Activated CD8-positive, alpha-beta memory T cell treated with anti-CD3 and anti-CD28 coated beads, Interleukin-2, amount 10 ng/mL, durations not matched to agents 7 days and 5 days (primary cell): ENCODE data around the gene CORO2B. TPM values are rescaled to one million over a fixed set of nuclear protein-coding genes. Genes with fewer than 3 reads are reported as not detected.
"Not testable (repeated sequence)": the region's sequence is repeated elsewhere in the genome, so short reads cannot be mapped to it uniquely, and the experiment has no call there.

Source experiments
- ATAC-seq: fragments of 150-1000 bp; cut with Tn5 transposase; one replicate; pipeline ENCODE4 v1.10.0; 2021; ENCODE audit warnings: moderate library complexity
- CTCF ChIA-PET: fragments of 350-600 bp; sonication (Branson Sonifier 250); formaldehyde crosslinking; loops from one replicate; lab custom pipeline; 2021; ENCODE audit warnings: antibody characterized with exemption; lab: Charles Lee
- DNase-seq: peaks from one replicate; pipeline ENCODE4 v3.0.0-alpha.2; 2020
- H3K27ac Mint-ChIP-seq: one replicate; pipeline ENCODE4 v1.8.0; 2021; ENCODE audit warnings: mild to moderate bottlenecking, mixed read lengths
- H3K27me3 Mint-ChIP-seq: one replicate; pipeline ENCODE4 v1.8.0; 2021; ENCODE audit warnings: mixed read lengths
- H3K36me3 Mint-ChIP-seq: one replicate; pipeline ENCODE4 v1.8.0; 2021; ENCODE audit warnings: mild to moderate bottlenecking, mixed read lengths
- H3K4me1 Mint-ChIP-seq: one replicate; pipeline ENCODE4 v1.8.0; 2021; ENCODE audit warnings: mixed read lengths
- H3K4me3 Mint-ChIP-seq: one replicate; pipeline ENCODE4 v1.8.0; 2021; ENCODE audit warnings: mild to moderate bottlenecking, moderate library complexity, mixed read lengths
- H3K9me3 Mint-ChIP-seq: one replicate; pipeline ENCODE4 v1.8.0; 2022; ENCODE audit warnings: low read depth, mixed read lengths
- total RNA-seq, 2 experiments: library from RNA; stranded (reverse); gene quantifications; one replicate each; pipeline ENCODE4 v1.2.3, GENCODE V29; 2021

CORO2B gene
- total RNA-seq, 2 experiments from 2014 or later = not detected

DNA sequence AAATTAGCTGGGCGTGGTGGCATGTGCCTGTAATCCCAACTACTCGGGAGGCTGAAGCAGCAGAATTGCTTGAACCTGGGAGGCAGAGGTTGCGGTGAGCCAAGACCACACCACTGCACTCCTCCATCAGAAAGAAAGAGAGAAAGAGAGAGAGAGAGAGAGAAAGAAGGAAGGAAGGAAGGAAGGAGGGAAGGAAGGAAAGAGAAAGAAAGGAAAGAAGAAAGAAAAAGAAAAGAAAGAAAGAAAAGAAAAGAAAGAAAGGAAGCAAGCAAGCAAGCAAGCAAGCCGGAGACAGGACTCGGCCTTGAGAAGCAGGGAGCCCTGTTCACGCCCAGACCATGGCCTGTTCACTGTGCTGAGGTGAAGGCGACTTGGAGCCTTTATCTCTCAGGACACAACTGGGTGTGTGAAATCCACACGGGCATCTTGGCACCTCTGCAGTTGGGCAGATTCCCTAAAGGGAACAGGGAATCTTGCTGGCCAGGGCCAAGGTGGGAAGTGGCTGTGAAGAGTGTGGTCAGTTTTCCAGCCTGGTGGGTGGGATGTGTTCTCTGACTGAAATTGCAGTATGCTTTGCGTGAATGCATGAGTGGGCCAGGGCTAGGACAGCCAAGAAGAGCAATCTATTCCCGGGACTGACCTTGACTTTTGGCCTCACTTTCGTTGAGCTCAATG lies 90.3 kb downstream of the CORO2B start:
- Mint-ChIP-seq H3K4me3 (no peak overlapping the region), H3K9me3 (no peaks in the 10 kb centered on the region), H3K4me1 (peaks cover 2% of the 10 kb centered on the region), H3K27me3 (peaks cover 25% of the 10 kb centered on the region), H3K36me3 (no peaks in the 10 kb centered on the region), H3K27ac (no peak overlapping the region)
- CTCF ChIA-PET = interaction anchor here (11.3 kb wide), 1 partner anchor 117 kb away, joined by 134 read pairs; no protein-coding TSS in a partner anchor
- no peak for DNase-seq
- ATAC-seq = no peak

DNA sequence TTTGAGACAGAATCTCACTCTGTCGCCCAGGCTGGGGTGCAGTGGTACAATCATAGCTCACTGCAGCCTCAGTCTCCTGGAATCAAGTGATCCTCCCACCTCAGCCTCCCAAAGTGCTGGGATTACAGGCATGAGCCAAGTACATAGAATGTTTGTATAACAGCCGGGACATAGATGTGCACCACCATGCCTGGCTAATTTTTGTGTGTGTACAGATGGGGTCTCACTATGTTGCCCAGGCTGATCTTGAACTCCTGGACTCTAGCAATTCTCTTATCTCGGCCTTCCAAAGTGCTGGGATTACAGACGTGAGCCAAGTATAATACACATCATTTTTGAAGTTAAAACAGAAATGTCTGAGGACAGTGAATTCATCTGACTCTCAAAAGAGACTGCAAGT lies 93.5 kb downstream of the CORO2B start:
- Mint-ChIP-seq H3K27ac (no peak overlapping the region), H3K4me1 (peaks cover 2% of the 10 kb centered on the region), H3K27me3 (peaks cover 21% of the 10 kb centered on the region), H3K4me3 (no peak overlapping the region), H3K9me3 (no peaks in the 10 kb centered on the region), H3K36me3 (no peaks in the 10 kb centered on the region)
- ATAC-seq (no peak), DNase-seq (no peak)
- CTCF ChIA-PET = interaction anchor here (0.8 to 11.3 kb wide), 5 partner anchors 8 to 365 kb away, joined by 3 to 134 read pairs (median 20); no protein-coding TSS in a partner anchor

DNA sequence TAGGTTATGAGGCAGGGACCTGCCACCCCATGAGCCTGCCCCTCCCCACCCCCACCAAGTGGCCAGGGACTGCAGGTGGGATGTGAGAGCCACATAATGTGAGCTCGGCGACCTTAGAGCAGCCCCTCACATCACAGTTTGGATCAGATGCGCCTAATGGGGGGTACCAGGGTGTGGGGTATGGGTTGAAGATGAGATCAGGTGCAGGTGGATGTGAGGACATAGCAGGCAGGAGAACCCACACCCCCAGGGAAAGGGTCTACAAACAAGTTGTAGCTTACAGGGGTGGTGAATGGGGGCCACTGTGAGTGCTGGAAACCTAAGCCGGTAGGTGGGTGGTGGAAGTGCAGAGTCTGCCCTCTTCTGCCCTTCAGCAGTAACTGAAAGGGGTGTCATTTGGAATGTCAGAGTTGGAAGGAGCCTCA lies 94.0 kb downstream of the CORO2B start:
- Mint-ChIP-seq H3K9me3 (no peaks in the 10 kb centered on the region), H3K4me3 (no peak overlapping the region), H3K27ac (no peak overlapping the region), H3K27me3 (peaks cover 21% of the 10 kb centered on the region), H3K36me3 (no peaks in the 10 kb centered on the region), H3K4me1 (peaks cover 2% of the 10 kb centered on the region)
- ATAC-seq (no peak), DNase-seq (no peak)
- CTCF ChIA-PET = interaction anchor here (0.8 to 11.3 kb wide), 11 partner anchors 9 to 366 kb away, joined by 3 to 134 read pairs (median 7); no protein-coding TSS in a partner anchor

DNA sequence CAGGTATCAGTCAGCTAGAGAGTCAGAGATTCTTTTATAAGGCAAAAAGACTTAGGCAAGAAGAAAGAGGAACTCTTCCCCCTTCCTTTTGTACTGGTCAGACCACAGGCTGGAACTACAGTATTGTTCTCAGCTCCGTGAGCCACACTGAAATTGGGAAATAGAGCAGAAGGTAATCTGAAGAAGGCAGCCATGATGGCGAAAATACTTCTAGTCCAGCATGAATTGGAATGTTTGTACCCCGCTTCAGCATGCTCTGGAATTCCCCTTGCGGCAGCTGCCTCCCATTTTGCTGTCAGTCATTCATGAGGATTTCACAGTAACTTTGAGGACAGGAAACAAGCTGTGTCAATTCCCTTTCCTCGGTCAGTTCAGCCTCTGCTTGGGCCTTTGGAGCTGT lies 96.2 kb downstream of the CORO2B start:
- Mint-ChIP-seq H3K4me3 (no peak overlapping the region), H3K27ac (no peak overlapping the region), H3K27me3 (peaks cover 21% of the 10 kb centered on the region), H3K36me3 (no peaks in the 10 kb centered on the region), H3K9me3 (no peaks in the 10 kb centered on the region), H3K4me1 (peaks cover 2% of the 10 kb centered on the region)
- ATAC-seq = no peak
- CTCF ChIA-PET = interaction anchor here (0.9 to 11.3 kb wide), 10 partner anchors 12 to 368 kb away, joined by 3 to 134 read pairs (median 15); no protein-coding TSS in a partner anchor
- DNase-seq = no peak

DNA sequence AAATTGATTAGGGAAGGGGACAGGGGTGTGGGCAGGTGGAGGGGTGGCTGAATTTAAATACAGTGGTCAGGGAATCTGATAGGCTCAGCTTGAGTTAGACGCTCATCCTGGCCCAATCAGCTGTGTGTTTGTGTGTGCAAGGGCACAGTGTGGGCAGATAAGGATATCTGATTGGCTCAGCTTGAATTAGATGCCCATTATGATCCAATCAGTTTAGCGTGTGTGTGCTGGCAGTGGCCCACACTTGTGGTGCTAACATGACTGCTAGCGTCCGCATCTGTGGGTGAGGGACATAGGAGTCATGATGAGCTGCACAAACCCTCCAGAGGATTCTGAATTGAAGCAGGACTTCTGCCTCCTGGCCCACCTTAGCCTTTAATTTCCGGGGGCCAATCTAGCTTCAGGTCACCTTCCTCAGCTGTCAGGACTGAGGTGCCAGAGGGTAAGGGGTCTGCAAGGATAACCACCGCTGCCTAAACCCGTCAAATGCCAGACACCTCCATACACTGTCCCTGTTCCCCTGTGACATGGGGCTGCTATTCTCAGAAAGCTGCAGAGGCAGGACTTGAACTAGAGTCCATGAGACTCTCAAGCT lies 97.3 kb downstream of the CORO2B start:
- DNase-seq = no peak
- Mint-ChIP-seq H3K4me3 (no peak overlapping the region), H3K4me1 (peaks cover 2% of the 10 kb centered on the region), H3K9me3 (no peaks in the 10 kb centered on the region), H3K27ac (no peak overlapping the region), H3K36me3 (no peaks in the 10 kb centered on the region), H3K27me3 (peaks cover 21% of the 10 kb centered on the region)
- CTCF ChIA-PET = interaction anchor here (1.6 to 11.3 kb wide), 5 partner anchors 13 to 369 kb away, joined by 5 to 134 read pairs (median 20); no protein-coding TSS in a partner anchor
- no peak for ATAC-seq

DNA sequence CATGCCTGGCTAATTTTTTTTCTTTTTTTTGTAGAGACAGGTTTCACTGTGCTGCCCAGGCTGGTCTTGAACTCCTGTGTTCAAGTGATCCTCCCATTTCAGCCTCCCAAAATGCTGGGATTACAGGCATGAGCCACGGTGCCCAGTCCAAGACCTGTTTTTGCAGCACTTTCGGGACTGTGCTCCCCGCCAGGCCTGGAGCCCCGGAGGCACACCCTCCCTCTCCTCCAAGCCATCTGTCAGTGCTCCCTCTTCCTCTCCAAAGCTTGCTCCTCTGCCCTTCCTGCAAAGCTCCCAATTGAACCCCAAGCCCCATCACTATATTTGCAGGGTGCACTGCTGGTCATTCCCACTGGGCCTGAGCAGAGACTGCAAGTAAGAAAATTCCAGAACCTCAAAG lies 98.1 kb downstream of the CORO2B start:
- H3K27me3 Mint-ChIP-seq = peaks cover 17% of the 10 kb centered on the region
- H3K27ac Mint-ChIP-seq = no peak overlapping the region
- no peaks in the 10 kb centered on the region for H3K36me3 Mint-ChIP-seq
- CTCF ChIA-PET = interaction anchor here (1.6 to 11.3 kb wide), 3 partner anchors 117 to 199 kb away, joined by 5 to 134 read pairs (median 72); no protein-coding TSS in a partner anchor
- ATAC-seq (no peak), DNase-seq (no peak)
- no peaks in the 10 kb centered on the region for H3K9me3 Mint-ChIP-seq
- H3K4me3 Mint-ChIP-seq = no peak overlapping the region
- peaks cover 2% of the 10 kb centered on the region for H3K4me1 Mint-ChIP-seq

DNA sequence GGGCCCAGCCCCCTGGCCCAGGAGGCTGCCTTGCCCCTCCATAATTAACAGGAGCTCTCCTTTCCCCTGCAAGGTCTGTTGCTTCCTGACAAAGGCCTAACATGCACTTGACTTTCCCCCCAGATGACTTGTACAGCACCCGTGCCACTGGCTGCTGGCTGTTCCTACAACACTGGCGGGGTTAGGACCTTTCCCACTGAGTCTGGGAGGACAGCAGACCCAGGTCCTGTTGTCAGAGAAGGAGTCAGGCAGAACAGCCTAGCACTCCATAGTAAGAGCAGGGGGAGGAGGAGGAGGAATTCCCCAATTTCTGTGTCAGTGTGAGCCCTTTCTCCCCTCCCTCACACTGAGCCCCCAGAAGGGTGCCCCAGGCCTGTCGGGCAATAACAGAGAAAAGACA lies 99.2 kb downstream of the CORO2B start:
- no peak overlapping the region for H3K4me3 Mint-ChIP-seq
- H3K36me3 Mint-ChIP-seq = no peaks in the 10 kb centered on the region
- ATAC-seq (no peak), DNase-seq (no peak)
- H3K27me3 Mint-ChIP-seq = peaks cover 10% of the 10 kb centered on the region
- CTCF ChIA-PET = interaction anchor here (1.4 to 11.3 kb wide), 3 partner anchors 12 to 126 kb away, joined by 3 to 134 read pairs (median 72); no protein-coding TSS in a partner anchor
- peaks cover 2% of the 10 kb centered on the region for H3K4me1 Mint-ChIP-seq
- no peak overlapping the region for H3K27ac Mint-ChIP-seq
- H3K9me3 Mint-ChIP-seq = no peaks in the 10 kb centered on the region

DNA sequence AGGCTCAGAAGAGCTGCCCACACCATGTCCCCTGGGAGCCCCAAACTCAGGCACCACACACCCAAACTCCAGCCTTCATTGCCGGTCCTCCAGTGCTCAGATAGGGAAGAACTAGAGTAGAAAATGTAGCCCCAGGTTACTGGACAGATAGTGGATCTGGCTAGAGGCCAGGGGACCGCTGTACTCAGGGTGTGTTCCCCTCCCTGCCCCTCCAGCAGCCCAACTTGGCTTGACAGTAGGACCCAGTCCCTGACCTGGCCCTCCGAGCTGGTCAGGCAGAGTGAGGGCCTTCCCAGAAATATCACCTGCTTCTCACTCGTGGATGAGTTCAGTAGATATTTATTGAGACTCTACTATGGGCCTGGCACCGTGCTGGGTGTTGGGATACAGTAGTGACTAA lies 100.0 kb downstream of the CORO2B start:
- Mint-ChIP-seq H3K9me3 (no peaks in the 10 kb centered on the region), H3K4me3 (no peak overlapping the region), H3K27me3 (peaks cover 8% of the 10 kb centered on the region), H3K4me1 (peaks cover 2% of the 10 kb centered on the region), H3K27ac (no peak overlapping the region), H3K36me3 (no peaks in the 10 kb centered on the region)
- CTCF ChIA-PET = interaction anchor here (1.1 to 11.3 kb wide), 3 partner anchors 8 to 127 kb away, joined by 3 to 134 read pairs (median 72); no protein-coding TSS in a partner anchor
- DNase-seq (no peak), ATAC-seq (no peak)

DNA sequence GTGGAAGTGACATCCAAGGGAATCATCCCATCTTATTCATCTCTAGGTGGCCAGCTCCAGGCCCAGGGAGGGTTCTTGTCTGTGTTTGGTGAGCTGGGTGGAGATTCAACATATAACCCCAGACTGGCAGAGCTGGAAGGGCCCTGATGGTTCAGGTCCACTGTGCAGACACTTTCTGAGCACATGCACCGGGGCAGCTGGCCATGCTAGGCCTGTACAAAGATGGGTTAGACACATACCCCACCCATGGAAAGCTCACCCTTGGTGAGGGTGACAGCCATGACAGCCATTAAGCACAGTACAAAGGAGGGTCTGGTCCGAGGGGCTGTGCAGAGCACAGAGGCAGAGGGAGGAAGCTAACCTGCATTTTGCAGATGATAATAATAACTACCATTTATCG lies 100.4 kb downstream of the CORO2B start:
- H3K36me3 Mint-ChIP-seq = no peaks in the 10 kb centered on the region

DNA sequence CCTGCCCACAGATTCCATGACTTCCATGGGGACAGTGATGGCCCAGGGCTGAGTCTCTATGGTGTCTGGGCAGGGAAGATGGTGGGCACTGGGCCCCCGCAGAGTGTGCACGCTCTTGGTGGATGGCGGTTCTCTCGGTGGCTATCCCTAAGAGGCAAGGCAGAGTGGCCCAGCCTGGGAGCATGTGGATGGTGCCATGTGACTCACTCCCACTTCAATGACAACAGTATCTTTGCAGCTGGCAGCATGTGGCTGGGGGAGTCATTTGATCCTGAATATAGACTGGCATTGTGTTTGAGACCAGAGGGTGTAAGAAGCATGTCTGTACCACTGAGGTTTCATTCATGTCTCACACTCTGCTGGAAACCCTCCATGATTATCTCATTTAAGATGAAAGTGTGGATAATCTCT lies 101.2 kb downstream of the CORO2B start:
- CTCF ChIA-PET = interaction anchor here (0.9 to 9.3 kb wide), 3 partner anchors 9 to 120 kb away, joined by 3 to 72 read pairs (median 5); no protein-coding TSS in a partner anchor
- no peak overlapping the region for H3K4me3 Mint-ChIP-seq
- no peaks in the 10 kb centered on the region for H3K36me3 Mint-ChIP-seq
- no peaks in the 10 kb centered on the region for H3K9me3 Mint-ChIP-seq
- no peaks in the 10 kb centered on the region for H3K27me3 Mint-ChIP-seq
- H3K4me1 Mint-ChIP-seq = no peaks in the 10 kb centered on the region
- no peak for ATAC-seq
- H3K27ac Mint-ChIP-seq = no peak overlapping the region
- no peak for DNase-seq

More for the DNA sequence above, 100.4 kb downstream of the CORO2B start:
- DNase-seq = no peak
- CTCF ChIA-PET = interaction anchor here (0.9 to 11.3 kb wide), 4 partner anchors 8 to 128 kb away, joined by 3 to 134 read pairs (median 38); no protein-coding TSS in a partner anchor
- Mint-ChIP-seq H3K27ac (no peak overlapping the region), H3K27me3 (peaks cover 4% of the 10 kb centered on the region), H3K4me1 (no peaks in the 10 kb centered on the region), H3K4me3 (no peak overlapping the region), H3K9me3 (no peaks in the 10 kb centered on the region)
- ATAC-seq = no peak

DNA sequence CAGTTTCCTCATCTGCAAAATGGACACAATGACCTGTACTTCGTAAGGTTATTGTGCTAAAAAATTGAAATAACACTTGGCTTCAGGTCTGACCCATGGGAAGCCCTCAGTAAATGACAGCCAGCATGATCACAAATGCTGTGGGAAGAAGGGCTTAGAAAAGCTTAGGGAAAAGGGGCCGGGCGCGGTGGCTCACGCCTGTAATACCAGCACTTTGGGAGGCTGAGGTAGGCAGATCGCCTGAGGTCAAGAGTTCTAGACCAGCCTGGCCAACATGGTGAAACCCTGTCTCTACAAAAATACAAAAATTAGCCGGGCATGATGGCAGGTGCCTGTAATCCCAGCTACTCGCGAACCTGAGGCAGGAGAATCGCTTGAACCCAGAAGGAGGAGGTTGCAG lies 102.0 kb downstream of the CORO2B start:
- not testable (repeated sequence) for H3K4me3 Mint-ChIP-seq, DNase-seq, H3K27me3 Mint-ChIP-seq, H3K27ac Mint-ChIP-seq, H3K9me3 Mint-ChIP-seq, ATAC-seq, H3K4me1 Mint-ChIP-seq, H3K36me3 Mint-ChIP-seq
- CTCF ChIA-PET = interaction anchor here (9.3 kb wide), 1 partner anchor 121 kb away, joined by 72 read pairs; no protein-coding TSS in a partner anchor

DNA sequence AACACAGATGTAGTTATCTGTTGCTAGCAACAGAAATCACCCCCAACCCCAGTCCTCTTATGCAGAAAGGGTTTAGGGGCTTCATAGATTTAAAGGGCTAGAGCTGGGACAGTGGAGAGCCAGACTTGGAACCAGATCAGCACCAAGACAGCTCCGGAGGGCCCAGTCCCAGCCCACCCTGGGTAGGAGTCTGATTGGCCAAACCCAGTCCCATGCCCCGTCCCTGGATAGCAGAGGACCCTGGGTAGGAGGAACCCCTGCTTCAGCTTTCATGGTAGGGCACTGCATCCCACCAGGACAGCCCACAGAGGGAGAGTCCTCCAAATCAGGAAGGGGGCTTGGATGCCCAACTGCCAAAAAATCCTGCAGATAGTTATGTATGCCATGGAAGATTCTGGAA lies 103.0 kb downstream of the CORO2B start:
- Mint-ChIP-seq H3K36me3 (no peaks in the 10 kb centered on the region), H3K4me3 (no peak overlapping the region), H3K9me3 (no peaks in the 10 kb centered on the region), H3K4me1 (no peaks in the 10 kb centered on the region), H3K27me3 (no peaks in the 10 kb centered on the region), H3K27ac (no peak overlapping the region)
- ATAC-seq = no peak
- CTCF ChIA-PET = interaction anchor here (0.6 kb wide), 1 partner anchor 30 kb away, joined by 3 read pairs; no protein-coding TSS in a partner anchor
- DNase-seq = no peak

DNA sequence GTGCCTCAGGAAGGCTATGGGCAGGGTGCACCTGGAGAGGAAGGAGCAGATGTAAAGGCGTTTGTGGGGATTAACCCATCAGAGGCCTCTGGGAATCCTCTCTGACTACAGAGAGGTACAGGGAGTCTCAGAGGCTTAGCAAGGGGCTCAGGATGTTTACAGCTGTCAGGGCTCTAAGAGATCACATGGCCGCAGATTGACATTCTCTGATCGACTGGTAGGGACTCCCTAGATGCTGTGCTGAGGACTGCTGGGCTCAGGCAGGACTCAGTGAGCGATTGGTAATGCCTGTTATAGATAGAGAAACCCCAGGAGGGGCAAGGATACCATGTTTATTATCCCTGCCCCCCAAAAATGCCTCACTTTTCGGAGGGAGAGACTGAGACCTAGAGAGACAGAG lies 103.5 kb downstream of the CORO2B start:
- no peak for DNase-seq
- Mint-ChIP-seq H3K27ac (no peak overlapping the region), H3K4me1 (no peaks in the 10 kb centered on the region), H3K4me3 (no peak overlapping the region), H3K36me3 (no peaks in the 10 kb centered on the region), H3K27me3 (no peaks in the 10 kb centered on the region), H3K9me3 (no peaks in the 10 kb centered on the region)
- CTCF ChIA-PET = no interaction called here
- no peak for ATAC-seq
